T1000 (cell line): ENCODE measurements around the gene WNT11.
A peak's percentile ranks its signal among the peaks of the same experiment; 100 is the strongest.

Source experiments
- DNase-seq: peaks from one replicate; lab custom pipeline; 2025; ENCODE audit warnings: mixed read lengths; lab: John Stamatoyannopoulos, UW

WNT11 gene

GRCh38 chr11:76218449-76219178 lies 12.3 kb upstream of the WNT11 start:
- no peak for DNase-seq

GRCh38 chr11:76217653-76218160 lies 11.4 kb upstream of the WNT11 start:
- no peak for DNase-seq

GRCh38 chr11:76216536-76217325 lies 10.4 kb upstream of the WNT11 start:
- DNase-seq: no peak

- peak; percentile 15 for DNase-seq
Observed at GRCh38 chr11:76215941-76216340, 9.6 kb upstream of the WNT11 start.

- no peak for DNase-seq
Observed at GRCh38 chr11:76214968-76215548, 8.8 kb upstream of the WNT11 start.

- DNase-seq: no peak
Observed at GRCh38 chr11:76214186-76214585, 7.9 kb upstream of the WNT11 start.

- DNase-seq: no peak
Observed at GRCh38 chr11:76212086-76213035, 6.1 kb upstream of the WNT11 start.

GRCh38 chr11:76210931-76211851 lies 4.9 kb upstream of the WNT11 start:
- DNase-seq: no peak

GRCh38 chr11:76209973-76210930 lies 4.0 kb upstream of the WNT11 start:
- DNase-seq: peak; percentile 51

- no peak for DNase-seq
Observed at GRCh38 chr11:76209375-76209972, 3.2 kb upstream of the WNT11 start.

GRCh38 chr11:76208438-76209374 lies 2.4 kb upstream of the WNT11 start:
- peak; percentile 41 for DNase-seq

GRCh38 chr11:76207642-76208401 lies 1.5 kb upstream of the WNT11 start:
- peak; percentile 50 for DNase-seq

- no peak for DNase-seq
Observed at GRCh38 chr11:76206077-76206326, 300 bp downstream of the WNT11 start.

- no peak for DNase-seq
Observed at GRCh38 chr11:76205252-76206076, 838 bp downstream of the WNT11 start.

- DNase-seq: no peak
Observed at GRCh38 chr11:76203937-76204336, 2.4 kb downstream of the WNT11 start.

GRCh38 chr11:76203131-76203925 lies 3.0 kb downstream of the WNT11 start:
- DNase-seq: no peak
